GM12873 (cell line): ENCODE results near the gene ROBO4.

ENCODE experiments used
- CTCF ChIP-seq: IDR thresholded peaks from 2 replicates; pipeline ENCODE4 v1.5.1; 2012; ENCODE audit warnings: low read depth, mild to moderate bottlenecking, moderate library complexity, low read length, control low read depth; ENCODE audit not compliant: insufficient read depth; ENCODE audit errors: missing control alignments

The ROBO4 gene

DNA sequence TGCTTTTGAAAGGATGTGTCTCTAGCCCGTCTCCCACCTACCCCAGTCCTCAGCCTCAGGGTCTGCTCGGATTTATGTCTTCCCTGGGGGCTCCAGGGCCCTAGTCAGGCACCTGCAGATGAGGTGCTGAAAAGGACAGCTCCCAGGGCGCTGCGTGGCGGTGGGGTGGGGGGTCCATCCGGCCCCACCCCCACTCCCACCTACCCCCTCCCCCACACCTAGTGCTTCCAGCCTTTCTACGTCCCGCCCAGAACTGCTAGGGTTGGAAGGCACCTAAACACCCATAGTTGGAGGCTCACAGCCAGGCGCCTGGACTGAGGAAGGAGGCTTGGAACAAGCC is 33.9 kb downstream of the ROBO4 start:
- TF ChIP-seq CTCF = no peak

- no peak for TF ChIP-seq CTCF
These were observed 34.4 kb downstream of the ROBO4 start for GRCh38 chr11:124863137-124863825.

- no peak for TF ChIP-seq CTCF
These were observed 36.0 kb downstream of the ROBO4 start for GRCh38 chr11:124861670-124862069.

DNA sequence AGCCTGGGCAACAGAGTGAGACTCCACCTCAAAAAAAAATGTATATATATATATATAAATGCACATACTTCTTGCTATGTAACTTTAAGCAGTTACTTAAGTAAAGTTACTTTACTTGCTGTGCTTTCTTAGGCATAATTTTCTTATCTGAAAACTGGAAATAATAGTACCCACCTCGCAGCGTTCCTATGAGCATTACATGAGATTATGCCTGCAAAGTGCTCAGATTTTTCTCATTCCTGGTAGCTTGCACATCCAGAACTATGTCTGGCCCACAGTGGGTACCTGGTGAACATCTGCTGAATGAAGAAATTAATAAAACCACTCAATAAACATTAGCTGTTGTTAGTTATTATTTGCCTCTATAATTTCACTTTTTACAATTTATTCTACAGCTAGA is 38.5 kb downstream of the ROBO4 start:
- no peak for TF ChIP-seq CTCF

- TF ChIP-seq CTCF = no peak
These were observed 51.5 kb downstream of the ROBO4 start for GRCh38 chr11:124846070-124846673.

DNA sequence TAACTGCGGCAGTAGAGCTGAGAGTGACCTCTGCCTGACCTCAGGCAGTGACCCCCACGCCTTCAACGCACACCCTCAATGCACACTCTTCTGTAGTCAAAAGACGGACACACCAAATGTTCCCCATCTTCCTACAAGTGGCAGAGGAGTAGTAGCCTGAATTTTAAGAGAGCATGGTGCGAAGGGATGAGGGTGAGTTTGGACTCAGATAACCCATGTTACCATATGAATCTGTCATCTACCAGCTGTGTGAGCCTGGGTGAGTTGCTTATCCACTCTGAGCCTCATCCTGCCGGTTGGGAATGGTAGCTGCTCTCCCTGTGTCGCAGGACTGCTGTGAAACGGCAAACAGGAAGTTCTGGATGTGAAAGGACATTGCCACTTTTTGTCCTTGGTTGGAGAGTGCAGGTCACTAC is 53.0 kb downstream of the ROBO4 start:
- TF ChIP-seq CTCF = no peak

DNA sequence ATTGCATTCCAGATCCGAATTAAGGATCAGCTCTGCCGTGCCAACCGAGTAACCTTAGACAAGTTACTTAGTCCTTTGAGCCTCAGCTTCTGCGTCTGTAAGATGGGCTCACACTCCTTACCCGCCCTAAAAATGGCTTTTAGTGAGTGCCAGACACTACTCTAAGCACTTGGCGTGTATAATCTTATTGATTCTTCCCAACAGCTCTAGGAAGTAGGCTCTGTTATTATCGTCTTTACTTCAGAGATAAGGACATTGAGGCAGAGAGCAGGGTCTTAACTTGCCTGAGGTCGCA is 54.1 kb downstream of the ROBO4 start:
- TF ChIP-seq CTCF = no peak
